Activated naive CD8-positive, alpha-beta T cell treated with anti-CD3 and anti-CD28 coated beads, Interleukin-2, amount 10 ng/mL, durations not matched to agents 7 days and 5 days (primary cell): ENCODE data around the gene ALKAL2. TPM values are rescaled to one million over a fixed set of nuclear protein-coding genes. Genes with fewer than 3 reads are reported as not detected.

Source experiments
- ATAC-seq: fragments of 150-1000 bp; cut with Tn5 transposase; one replicate; pipeline ENCODE4 v1.10.0; 2021; ENCODE audit warnings: low read depth, moderate library complexity
- POLR2A ChIA-PET: fragments of 350-600 bp; sonication (Branson Sonifier 250); formaldehyde crosslinking; loops from one replicate; lab custom pipeline; 2021; ENCODE audit warnings: antibody characterized with exemption; lab: Charles Lee
- DNase-seq: peaks from one replicate; pipeline ENCODE4 v3.0.0; 2021
- H3K27ac Mint-ChIP-seq: one replicate; pipeline ENCODE4 v1.8.0; 2022; ENCODE audit warnings: mild to moderate bottlenecking, mixed read lengths
- H3K27me3 Mint-ChIP-seq: one replicate; pipeline ENCODE4 v1.8.0; 2022; ENCODE audit warnings: mild to moderate bottlenecking, moderate library complexity, mixed read lengths
- H3K36me3 Mint-ChIP-seq: one replicate; pipeline ENCODE4 v1.8.0; 2021; ENCODE audit warnings: mild to moderate bottlenecking, mixed read lengths
- H3K4me1 Mint-ChIP-seq: one replicate; pipeline ENCODE4 v1.8.0; 2021; ENCODE audit warnings: mixed read lengths
- H3K4me3 Mint-ChIP-seq: one replicate; pipeline ENCODE4 v1.8.0; 2022; ENCODE audit warnings: mild to moderate bottlenecking, moderate library complexity, mixed read lengths
- H3K9me3 Mint-ChIP-seq: one replicate; pipeline ENCODE4 v1.8.0; 2021; ENCODE audit warnings: mixed read lengths
- total RNA-seq, 2 experiments: library from RNA; stranded (reverse); gene quantifications; one replicate each; pipeline ENCODE4 v1.2.3, GENCODE V29; 2021

The ALKAL2 gene
- total RNA-seq, 2 experiments from 2014 or later = not detected

DNA sequence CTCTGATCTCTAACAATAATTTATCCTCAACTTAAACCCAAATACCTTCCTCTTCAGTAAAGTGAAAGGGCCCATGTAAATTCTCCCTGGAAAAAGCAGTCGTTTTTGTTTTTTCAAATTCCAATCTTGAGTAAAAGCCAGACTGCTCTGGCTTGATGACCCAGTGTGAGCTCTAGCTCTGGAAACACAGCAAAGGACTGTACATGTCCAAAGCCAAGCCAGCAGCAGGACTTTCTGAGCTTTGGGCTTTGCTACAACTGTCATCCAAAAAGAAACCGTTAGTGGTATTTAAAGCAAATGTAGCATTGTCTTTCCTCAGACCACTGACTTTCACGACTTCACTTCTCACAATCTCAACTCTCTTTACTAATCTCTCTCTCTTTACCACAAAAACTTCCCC lies 49.5 kb downstream of the ALKAL2 start:
- no peak for DNase-seq
- H3K4me1 Mint-ChIP-seq = no peaks in the 10 kb centered on the region
- H3K4me3 Mint-ChIP-seq = no peak overlapping the region
- H3K36me3 Mint-ChIP-seq = peaks cover 9% of the 10 kb centered on the region
- H3K27me3 Mint-ChIP-seq = no peaks in the 10 kb centered on the region
- H3K27ac Mint-ChIP-seq = no peak overlapping the region
- H3K9me3 Mint-ChIP-seq = peaks cover 2% of the 10 kb centered on the region
- ATAC-seq = no peak
- POLR2A ChIA-PET = no interaction called here

DNA sequence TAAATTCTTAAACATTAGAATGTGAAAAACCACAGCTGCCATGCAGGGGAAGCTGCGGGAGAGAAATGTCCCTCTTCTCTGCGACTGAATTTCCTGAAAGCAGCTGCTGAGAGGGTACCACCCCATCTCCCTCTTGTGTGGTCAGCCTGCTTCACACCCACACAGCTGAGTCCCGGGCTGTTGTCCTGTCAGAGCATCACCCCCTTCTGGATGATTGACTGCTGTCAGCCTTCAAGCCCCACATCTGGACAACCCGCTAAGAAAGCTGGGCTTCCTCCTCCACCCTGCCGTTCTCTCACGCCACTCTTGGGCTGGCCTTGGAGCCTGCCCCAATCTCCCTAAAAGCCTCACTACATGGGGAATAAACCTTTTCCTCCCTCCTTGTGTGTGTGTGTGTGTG lies 50.0 kb downstream of the ALKAL2 start:
- ATAC-seq (no peak), DNase-seq (no peak)
- no peak overlapping the region for H3K27ac Mint-ChIP-seq
- H3K27me3 Mint-ChIP-seq = no peaks in the 10 kb centered on the region
- H3K4me3 Mint-ChIP-seq = no peak overlapping the region
- no peaks in the 10 kb centered on the region for H3K4me1 Mint-ChIP-seq
- H3K9me3 Mint-ChIP-seq = peaks cover 2% of the 10 kb centered on the region
- peaks cover 4% of the 10 kb centered on the region for H3K36me3 Mint-ChIP-seq
- POLR2A ChIA-PET = no interaction called here

DNA sequence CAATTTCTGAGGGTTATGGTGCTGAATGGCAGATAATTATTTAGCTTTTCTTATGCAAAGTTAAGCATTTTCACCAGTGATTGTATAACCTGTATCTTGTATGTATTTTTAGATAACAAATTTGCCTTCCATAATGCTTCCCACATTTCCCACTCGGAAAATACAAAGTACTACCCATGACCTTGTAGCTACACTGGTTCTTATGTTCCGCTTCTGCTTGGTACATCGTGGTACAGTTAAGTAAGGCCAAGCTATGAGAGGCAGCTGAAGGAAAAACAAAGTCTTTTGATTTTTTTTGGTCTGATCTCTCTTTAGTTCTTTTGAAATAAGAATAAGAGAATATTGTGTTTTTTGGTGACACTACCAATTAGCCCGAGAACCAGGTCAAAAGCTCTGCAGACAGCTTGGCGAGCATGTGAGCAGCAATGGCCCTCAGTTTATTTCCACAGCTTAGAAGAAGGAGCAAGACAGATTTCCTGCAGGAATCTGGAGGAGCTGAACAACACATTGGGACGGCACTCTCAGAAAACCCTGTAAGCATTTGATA lies 50.8 kb downstream of the ALKAL2 start:
- no peak overlapping the region for H3K27ac Mint-ChIP-seq

DNA sequence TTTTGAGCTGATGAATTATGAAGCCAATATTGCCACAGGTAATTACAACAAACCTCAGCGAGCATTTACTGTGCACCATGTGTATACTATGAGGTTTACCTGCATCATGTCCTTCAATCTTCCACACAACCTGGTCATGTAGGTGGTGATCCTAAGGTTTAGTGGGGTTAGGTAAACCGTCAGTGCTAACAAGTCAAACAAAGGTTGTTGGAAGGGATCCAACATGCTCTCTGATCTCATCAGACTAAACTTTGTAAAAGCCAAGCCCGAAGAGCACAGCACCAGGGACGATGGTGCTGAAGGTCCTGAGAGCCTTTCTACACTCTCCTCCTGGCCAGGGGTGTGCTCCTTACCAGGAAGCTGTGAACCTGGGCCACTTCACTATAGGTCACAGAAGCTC lies 53.5 kb downstream of the ALKAL2 start:
- ATAC-seq = no peak
- H3K4me1 Mint-ChIP-seq = no peaks in the 10 kb centered on the region
- no peaks in the 10 kb centered on the region for H3K9me3 Mint-ChIP-seq
- POLR2A ChIA-PET = no interaction called here
- no peaks in the 10 kb centered on the region for H3K27me3 Mint-ChIP-seq
- no peak for DNase-seq
- H3K4me3 Mint-ChIP-seq = no peak overlapping the region
- H3K36me3 Mint-ChIP-seq = peaks cover 3% of the 10 kb centered on the region
- H3K27ac Mint-ChIP-seq = no peak overlapping the region

More for the DNA sequence above, 50.8 kb downstream of the ALKAL2 start:
- Mint-ChIP-seq H3K36me3 (peaks cover 6% of the 10 kb centered on the region), H3K4me3 (no peak overlapping the region), H3K9me3 (peaks cover 2% of the 10 kb centered on the region), H3K4me1 (no peaks in the 10 kb centered on the region), H3K27me3 (no peaks in the 10 kb centered on the region)
- ATAC-seq = no peak
- POLR2A ChIA-PET = no interaction called here
- no peak for DNase-seq

DNA sequence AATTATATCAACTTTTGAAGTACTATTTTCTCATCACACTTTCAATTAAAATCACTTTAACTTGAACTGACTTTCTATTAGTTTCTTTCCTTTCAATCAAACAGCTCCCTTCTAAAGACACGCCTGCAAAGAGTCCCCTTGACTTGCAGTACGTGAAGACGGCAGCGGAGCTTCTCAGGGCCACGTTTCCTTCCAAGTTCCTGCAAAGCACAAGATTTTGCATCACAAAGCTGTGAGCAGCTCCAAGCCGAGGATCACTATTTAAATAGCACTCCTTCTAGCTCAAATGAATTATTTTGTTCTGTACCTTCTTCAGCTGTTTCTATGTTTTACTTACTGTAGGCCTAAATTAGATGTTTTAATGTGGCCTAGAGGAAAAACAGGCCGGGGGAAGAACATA lies 54.9 kb downstream of the ALKAL2 start:
- H3K36me3 Mint-ChIP-seq = peaks cover 3% of the 10 kb centered on the region
- H3K4me1 Mint-ChIP-seq = no peaks in the 10 kb centered on the region
- POLR2A ChIA-PET = no interaction called here
- DNase-seq (no peak), ATAC-seq (no peak)
- no peak overlapping the region for H3K4me3 Mint-ChIP-seq
- no peaks in the 10 kb centered on the region for H3K9me3 Mint-ChIP-seq
- no peaks in the 10 kb centered on the region for H3K27me3 Mint-ChIP-seq
- no peak overlapping the region for H3K27ac Mint-ChIP-seq

DNA sequence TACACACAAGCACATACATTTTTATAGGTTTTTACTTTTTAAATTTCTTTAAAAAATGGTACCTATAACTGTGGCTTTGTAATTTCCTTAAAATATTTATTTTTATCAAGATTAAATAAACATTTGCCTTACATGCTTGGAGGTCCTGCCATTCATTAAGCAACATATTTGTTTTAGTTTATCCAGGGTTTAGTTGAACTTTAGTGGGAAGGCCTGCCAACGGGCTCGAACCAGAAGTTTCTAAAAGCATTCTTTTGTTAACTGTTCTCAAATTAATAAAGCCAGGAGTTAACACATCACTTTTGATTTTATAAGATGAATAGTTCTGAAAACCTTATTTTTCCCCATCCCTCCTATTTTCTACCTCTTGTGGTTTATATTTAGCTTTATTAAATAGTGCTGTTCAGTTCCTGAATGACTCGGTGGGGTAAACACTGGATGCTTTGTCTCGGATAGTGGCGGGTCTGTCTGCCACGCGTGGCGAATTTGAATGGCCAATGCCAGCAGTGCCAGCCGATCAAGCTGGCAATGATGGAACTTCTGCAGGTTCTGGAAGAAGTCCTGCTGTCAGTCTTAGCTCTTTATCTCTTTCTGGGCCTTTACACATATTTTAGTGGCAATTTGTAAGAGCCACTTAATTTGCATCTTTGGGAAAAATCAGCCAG lies 56.2 kb downstream of the ALKAL2 start:
- no peak for ATAC-seq
- Mint-ChIP-seq H3K4me1 (no peaks in the 10 kb centered on the region), H3K27me3 (no peaks in the 10 kb centered on the region), H3K9me3 (no peaks in the 10 kb centered on the region), H3K27ac (no peak overlapping the region), H3K36me3 (peaks cover 7% of the 10 kb centered on the region), H3K4me3 (no peak overlapping the region)
- POLR2A ChIA-PET = no interaction called here
- no peak for DNase-seq

Other genes with a start within 250 kb of the ALKAL2 start
- under 1 TPM; 0.68 to 0.69 TPM for gene FAM110C, start 241.6 kb downstream of the ALKAL2 start, total RNA-seq
- 10 to 100 TPM; 32.8 to 40.1 TPM for gene SH3YL1, start 24.1 kb downstream of the ALKAL2 start, total RNA-seq
- gene ACP1, start 23.1 kb downstream of the ALKAL2 start, total RNA-seq = 100 to 1,000 TPM in 1 of 2 experiments, 10 to 100 TPM in 1; 88.9 to 101 TPM